GDM1 (cell line): Measurements from ENCODE around the gene RAMACL.
"Not testable (repeated sequence)": the region's sequence is repeated elsewhere in the genome, so short reads cannot be mapped to it uniquely, and the experiment has no call there.

Experiments used
- DNase-seq: peaks from one replicate; lab custom pipeline; 2025; lab: John Stamatoyannopoulos, UW

The RAMACL gene

DNA sequence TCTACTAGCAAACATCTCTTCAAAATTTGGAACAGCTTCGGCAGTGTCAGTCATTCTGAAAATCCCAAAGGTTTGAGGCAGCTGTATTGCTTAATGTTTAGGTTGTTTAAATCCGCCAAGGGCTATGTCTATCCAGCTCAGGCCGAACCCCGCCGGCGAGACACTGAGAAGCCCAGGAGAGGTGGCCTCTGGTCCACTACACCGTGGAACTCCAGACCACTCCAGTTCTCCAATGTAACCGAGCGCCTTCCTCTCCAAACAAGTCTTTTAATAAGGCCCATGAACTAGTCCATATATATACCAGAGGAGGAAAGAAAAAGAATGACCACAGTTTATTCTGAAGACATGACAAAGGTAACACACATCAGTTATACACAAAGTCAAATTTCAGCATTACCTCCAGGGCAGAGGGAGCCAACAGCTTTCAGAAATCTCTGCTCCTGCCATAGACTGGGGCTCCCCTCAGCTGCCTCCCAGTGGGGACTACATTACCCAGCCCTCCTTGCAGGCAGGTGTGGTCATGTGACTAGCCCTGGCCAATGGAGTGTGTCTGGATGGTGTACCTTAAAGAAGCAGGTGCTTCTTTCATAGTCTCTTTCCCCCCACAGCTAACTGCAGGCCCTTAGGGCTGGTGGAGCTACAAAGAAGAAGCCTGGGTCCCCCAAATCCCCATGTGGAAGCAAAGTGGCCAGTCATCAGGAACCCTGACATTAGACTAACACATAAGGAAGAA is at the start of gene RAMACL:
Gene RAMACL (minus strand): TSS at position 255 of the 733 bp plus-strand sequence. CDS start 201 bp downstream, at position 54.
- DNase-seq, result no peak

DNA sequence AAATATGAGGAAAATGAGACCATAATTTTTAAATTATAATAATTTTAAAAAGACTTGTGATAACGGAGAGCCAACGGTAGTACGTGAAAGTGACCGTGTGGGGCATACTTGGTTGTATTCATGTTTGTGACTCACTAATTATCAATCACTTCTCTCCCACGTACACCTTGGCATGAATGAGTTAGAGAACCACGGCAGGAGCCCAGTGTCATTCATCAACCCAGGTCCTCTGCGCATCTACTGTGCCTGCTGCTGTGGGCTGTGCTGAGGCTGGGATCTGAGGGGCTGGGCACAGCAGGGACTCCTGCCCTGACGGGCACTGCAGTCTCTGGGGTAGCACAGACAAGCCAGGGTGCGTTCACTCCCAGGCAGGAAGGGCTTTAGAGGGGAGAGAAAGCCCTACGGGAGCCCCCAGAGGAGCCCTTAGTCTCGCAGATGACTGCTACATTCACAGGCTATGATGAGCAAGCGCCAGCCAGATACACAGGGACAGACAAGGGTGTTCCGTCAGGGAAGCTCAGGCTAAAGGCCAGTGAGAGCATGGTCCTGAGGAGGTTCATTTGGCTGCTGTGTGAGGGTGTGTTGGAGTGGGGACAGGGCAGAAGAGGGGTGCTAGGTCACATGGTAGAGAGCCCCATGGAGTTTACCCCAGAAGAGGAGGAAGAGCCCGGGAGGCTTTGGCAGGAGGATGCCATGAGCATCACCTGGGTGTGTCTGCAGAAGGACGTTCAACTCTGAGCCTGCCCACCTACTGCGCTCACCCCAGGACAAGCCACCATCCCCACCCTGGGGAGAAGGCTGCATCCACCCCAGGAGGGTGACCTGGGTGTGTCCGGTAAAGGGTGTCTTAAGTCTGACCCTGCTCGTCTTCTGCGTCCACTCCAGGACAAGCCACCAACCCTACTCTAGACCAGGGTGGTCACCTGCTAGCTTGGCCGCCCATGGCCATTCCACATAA is 48.8 kb upstream of the RAMACL start:
- no peak for DNase-seq

DNA sequence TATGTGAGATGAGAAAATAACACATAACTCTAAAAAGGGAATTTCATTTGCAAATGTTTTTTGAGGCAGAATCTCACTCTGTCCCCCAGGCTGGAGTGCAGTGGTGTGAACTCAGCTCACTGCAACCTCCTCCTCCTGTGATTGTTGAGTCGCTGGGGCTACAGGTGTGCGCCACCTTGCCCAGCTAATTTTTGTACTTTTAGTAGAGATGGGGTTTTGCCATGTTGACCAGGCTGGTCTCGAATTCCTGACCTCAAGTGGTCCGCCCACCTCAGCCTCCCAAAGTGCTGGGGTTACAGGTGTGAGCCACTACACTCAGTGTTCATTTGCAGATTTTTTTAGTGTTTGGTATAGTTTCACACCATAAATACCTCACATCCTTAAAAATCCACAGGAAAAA is 48.1 kb upstream of the RAMACL start:
- DNase-seq, result not testable (repeated sequence)

DNA sequence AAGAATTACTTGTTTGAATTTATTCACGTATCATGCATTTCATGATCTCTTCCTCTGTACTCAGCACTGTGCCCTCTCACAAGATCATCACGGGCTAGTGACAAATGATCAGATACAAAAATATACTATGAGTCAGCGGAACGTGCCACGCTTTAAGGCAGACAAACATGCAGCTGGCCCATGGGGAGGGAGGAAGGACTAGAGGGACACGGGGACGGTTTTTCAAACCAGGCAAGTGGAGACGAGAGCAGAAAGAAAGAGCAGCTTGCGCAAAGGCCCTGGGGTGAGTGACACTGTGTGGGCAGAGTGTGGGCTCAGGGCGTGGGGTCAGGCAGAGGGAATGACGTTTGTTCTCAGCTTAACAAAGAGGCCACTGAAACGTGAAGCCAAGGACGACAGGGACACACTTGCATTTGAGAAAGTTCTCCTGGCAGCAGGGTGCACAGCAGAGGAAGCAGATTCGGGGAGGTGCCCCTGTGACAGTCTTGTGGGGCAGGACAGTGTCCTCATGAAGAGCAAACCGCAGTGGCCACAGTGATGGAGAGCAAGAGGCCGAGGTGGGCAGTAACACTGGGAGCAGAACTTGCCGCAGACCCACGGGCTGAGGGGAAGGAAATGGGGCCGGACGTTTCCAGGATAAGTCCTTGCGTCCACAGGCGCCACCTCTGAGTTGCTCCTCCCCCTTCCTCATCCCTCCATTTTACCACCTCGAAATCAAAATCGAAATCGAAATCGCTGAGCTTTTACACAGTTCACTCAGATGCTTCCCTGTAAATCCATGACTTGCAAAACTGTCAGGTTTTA is 47.5 kb upstream of the RAMACL start:
- DNase-seq, result no peak

DNA sequence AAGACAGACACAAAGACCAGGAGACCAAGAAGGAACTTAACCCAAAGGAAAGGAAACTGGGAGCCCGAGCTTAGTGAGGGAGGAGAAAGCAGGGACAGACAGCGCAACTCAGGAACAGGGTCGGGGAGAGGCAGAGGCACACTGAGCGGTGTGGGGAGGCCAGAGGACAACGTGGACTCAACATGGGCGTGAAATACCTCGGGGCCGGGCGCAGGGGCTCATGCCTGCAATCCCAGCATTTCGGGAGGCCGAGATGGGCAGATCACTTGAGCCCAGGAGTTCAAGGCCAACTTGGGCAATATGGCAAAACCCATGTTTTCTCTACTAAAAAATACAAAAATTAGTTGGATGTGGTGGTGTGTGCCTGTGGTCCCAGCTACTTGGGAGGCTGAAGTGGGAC is 46.3 kb upstream of the RAMACL start:
- DNase-seq, result no peak

DNA sequence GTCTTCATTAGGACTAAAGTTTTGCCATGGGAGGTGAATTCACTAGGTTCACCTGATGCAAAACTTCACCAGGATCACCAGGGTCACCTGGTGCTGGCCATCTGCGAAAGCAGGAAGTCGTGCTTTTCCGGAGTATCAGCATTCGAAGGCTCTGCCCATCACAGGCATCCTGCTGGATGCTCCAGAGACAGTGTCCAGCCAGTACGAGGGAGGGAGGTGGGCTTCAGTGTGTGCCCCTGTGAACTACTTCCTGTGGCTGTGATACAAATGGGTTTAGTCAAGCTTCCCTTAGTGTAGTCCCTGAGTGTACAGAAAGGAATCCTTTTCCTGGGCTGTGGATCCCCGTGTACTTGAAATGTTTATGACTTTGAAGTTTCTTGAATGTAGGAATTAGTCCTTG is 44.0 kb upstream of the RAMACL start:
- no peak for DNase-seq

DNA sequence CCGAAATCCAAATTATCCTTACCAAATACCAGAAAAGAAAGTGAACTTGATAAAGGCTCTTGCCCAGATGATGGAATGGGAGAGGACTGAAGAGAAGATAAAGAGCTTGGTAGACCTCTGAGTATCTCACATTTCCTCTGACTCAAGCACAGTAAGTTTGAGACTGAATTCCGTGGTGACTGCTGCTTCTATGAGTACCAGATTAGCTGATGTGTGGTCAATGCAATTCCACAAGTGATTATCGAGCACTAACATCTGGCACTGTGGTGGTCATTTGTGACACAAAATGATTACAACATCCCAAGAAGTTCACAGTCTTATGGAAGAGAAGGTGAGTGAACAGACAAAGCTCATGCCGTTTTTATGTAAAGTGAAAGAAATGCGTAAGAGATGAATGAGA is 43.1 kb upstream of the RAMACL start:
- no peak for DNase-seq

DNA sequence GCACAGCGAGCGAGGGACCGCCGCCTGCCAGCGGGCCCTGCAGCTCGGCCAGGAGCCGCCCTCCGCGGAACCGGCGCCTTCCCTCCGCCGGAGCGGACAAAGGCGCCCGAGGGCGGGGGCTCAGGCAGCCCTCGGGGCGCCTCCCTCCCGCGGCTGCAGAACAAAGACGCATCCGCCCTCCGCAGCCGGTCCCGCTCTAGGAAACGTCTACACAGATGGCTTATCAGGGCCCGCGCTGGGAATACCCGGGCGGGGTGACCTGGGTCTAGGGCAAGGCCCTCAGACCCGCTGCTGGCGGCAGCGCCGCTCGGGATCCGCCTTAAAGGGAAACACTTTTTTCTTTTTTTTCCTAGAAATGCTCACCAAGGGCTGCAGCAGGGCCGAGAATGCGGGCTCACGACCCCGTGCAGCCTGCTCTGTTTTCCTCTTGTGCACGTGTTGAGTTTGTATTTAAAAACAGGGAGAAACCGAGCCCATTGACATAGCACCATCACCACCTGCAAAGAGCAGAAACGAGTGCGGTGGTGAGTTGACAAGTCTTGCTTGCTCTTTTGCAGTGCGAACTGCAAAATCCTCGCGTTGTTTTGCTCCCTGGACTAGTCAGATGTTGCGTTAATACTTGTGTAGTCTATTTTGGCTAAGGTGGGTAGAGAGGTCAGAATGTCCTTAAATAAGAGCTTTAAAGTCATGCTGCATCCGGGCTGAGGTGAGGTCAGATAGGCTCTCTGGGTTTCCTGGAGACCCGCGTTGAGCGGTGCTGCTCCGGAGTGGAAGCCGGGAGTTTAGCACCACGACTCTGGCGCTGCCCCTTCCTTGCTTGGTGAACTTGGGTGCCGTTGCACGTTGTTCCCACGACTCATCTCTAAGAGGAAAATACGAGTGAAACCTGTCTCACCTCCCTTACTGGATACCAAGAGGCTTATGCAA is 41.7 kb upstream of the RAMACL start:
- peak; percentile 42 for DNase-seq

DNA sequence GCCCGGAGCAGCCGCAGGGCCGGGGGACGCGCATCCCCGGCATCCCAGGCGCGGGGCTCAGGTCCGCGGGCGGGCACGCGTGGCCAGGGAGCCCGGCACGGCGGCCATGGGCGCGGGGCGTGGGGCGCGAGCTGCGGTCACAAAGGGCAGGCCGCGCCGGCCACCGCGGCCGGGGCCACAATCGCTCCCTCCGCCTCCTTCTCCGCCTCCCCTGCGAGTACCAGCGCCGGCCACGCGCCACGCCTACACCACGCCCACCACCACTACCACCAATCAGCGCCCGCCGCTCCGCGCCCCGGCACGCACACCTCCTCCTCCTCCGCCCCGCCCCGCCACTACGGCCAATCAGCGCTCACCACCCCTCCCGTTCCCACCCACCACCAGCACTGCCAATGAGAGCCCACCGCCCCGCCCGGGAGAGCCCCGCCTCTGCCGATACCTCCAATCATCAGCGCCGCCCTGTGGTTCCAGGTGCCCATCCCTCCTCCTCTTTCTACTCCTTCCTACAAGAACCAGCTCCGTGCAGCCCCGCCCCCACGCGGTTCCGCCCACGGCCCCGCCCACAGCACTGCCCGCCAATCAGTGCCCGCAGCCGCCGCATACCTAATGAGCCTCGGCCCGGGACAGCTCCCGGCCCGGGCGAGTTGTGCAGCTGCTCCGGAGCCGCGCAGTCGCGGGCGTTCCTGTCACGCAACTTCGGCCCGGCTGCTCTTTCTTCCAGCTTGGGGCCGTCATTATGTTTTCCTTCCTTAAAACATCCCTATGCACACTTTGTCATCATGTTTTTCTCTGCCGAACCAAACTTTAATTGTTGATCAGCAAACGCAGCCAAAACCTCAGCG is 40.8 kb upstream of the RAMACL start, which contains the start of gene RPS6KA2:
Gene RPS6KA2 (minus strand): TSS at position 219 of the 842 bp plus-strand sequence. CDS start 232 bp downstream, outside the sequence.
- peak; percentile 99 for DNase-seq

DNA sequence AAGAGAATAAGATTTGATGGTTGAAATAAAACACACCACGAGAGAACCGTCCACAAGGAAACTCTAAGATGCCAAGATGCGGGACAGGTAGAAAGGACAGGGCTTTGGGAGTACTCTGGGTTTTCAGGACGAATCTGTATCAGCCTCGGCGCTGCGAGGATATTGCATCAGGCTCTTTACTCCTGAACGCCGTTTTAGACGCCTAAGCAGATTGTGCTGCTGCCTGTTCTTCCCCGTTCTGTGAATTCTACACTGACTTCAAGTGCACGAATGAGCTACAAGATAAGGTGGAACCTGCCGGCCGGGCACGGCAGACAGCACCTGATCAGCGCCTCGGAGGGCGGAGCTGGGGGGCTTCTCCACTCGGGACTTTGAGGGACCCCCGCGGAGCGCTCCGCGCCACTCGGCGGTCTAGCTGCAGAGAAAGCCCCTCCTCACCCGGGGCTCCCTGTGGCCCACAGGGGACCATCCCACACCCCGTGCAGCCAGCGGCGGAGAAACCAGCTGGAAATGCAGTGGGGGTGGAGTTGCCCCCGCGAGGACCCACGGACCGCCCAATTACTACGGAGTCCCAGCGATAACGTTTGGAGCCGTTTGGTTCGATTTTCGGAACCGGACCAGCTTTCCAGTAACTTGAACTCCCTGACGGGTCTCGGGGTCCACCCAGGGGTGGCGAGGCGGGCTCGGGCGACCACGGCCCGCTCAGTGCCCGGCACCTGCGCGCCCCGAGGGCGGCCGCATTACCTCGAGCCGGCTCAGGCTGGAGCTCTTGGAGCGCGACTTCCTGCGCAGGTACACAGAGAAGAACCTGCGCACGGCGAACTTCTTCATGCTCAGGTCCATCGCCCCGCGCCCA is 39.9 kb upstream of the RAMACL start:
- no peak for DNase-seq

DNA sequence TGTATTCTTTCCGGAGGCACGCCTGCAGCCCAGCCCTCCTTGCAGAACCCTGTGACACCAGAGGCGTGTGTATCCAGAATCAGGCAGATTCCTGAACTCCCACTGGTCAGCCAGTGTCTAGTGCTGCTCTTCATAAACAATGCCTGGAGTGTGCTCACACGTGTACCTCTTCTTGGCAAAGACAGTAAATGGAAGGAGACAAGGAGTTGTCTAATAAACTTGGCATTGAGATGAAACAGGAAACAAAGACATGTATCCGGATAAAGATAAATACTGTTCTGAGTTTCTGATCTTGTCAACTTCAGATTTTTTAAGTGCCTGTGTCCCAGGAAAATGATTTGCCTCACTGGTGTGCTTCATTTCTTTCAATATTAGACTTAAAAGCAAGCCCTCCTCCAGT is 38.9 kb upstream of the RAMACL start:
- DNase-seq, result no peak

DNA sequence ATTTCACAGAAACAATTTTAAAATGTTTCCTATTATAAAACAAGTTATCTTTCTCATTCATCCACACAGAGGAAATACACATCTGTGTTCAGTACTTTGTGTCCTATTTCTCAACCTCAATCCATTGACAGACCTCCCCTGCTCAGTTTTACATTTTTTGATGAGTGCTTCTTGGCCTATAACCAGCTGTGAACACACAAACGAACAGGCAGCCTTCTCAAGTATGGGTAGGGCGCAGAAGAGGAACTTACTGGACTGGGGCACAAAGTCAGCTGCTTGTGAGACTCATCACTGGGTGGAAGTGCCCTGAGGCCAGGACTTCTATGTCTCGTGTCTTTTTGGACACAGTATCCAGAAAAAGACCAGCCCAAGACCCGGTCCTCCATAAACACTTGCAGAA is 37.8 kb upstream of the RAMACL start:
- peak; percentile 6 for DNase-seq

DNA sequence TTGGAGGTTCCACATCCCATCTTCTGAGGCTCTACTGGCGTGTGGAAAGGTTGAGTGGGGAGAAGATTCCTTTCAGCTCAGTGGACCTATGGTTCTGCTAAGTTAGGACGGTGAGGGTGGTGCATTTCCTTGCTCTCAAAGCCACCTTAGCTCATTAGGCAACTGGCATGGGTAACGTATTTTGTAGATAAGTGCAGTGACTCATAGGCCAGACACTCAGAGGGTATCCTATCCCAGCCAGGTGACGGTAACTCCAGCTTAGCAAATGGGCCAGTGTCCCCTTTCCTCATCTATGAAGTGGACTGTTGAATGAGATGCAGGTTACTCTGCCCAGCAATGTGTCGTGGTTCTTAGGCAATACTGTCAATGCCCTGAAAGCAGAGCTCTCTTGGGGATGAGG is 36.8 kb upstream of the RAMACL start:
- DNase-seq, result no peak

DNA sequence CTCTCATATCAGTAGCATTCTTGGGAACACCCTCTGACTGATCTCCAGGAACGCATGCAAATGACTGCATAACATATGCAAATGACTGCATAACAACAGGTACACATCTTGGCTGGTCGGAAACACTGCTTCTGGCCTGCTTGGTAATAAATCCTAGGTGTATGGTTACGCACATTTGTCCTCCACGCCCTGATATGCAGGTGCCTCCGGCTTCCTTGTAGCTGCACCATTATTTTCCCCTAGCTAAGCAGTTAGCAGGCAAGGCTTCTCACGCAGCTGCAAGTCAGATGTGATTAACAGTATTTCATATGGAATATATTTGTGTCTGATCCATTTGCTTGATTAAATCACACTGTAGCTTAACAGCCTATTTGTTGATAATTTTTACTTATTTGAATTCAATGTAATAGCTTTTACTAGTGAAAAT is 34.6 kb upstream of the RAMACL start:
- no peak for DNase-seq

DNA sequence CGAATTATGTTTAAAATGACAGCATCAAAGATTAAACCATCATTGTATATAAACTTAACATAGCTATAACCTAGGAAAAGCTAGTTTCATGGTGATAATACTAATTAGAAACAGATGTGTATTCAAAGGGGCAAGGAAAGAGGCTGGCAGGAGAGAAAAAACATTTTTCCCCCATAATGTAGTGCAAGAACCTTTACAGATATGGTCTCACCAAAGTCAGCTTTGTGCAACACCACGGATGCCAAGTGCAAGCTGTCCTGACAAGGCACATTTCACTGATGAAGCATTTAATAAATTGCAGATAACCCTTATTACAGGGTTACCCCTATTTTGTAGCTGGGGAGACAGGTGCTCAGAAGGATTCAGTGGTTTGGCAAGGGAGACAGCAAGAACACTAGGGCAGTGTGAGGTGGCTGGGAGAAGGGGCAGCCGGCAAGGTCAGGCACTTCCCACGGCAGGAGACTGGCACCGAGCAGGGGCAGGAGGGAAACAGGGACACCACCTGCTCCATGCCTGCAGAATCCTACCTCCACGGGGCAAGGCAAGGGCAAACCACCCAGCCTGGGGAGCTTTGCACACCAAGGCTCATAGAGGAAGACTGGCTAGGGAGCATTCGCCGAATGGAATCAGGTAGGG is 34.1 kb upstream of the RAMACL start:
- no peak for DNase-seq

DNA sequence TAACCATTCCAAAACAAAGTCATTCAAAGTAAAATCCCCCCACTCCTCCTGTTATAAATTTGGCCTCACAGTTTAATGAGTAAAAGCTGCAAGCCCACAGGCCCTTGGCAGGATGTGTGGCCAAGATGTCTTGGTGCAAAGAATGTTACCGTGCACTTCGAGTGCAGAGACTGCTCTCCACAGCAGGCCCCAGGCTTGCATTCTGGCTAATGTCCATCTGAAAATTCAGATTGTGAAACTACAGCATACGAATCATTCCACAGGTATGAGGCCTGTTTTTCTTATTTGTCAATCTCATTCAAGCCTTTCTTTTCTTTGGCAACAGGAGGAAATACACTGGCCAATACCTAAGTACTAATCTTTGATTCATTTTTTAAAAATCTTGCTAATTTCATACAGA is 33.4 kb upstream of the RAMACL start:
- DNase-seq, result no peak

DNA sequence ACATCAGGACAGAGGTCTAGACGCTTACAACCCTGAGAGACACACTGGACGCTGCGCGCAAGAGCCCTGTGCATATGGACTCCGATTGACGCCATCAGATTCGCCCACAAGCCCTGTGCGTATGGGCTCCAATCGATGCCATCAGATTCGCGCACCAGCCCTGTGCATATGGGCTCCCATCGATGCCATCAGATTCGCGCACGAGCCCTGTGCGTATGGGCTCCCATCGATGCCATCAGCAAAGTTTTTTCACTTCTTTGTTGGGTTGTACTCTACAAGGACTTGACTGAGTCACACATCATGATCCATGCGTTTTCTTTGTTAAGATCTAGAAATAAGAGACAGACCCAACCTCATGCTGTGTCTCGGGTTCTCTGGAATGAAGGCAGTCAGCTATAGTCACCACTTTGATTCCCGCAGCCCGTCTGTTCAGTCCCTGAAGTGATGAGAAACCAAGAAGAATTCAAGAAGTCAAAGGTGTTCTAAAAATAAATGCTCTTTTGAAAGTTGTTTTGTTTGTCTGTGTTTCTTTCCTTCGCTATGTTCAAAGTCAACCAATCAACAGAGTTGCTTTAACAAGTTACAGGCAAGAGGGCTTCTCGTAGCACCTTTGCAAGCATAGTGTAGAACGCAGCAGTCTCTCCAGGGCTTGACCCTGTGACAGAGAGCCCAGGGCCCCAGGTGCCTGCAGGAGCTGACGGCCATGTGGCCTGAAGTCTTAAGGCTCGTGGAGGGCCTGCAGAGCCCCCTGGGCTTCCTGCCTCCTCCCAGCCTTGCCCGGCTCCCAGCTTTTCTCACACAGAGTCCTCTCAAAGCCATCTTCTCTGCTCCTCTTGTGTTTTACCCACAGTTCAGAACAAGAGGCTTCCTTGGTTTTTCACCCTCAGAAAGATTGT is 32.6 kb upstream of the RAMACL start:
- no peak for DNase-seq

DNA sequence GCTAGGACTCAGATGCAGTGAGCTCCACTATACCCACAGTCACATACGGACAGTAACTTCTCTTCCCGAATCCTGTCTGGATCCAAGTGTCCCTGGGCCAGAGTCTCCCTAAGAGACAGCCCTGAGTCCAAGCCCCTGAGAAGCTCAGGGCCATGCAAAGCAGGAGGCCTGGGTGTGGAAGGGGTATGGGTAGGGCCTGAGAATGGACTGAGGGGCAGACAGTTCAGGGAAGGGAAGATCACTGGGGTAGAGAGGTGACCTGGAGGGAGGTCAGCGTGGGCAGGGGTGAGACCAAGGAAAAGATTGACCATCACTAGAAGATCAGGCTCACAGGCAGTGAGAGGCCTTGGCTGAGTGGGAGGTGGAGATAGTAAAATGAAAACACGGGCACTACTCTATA is 31.8 kb upstream of the RAMACL start:
- DNase-seq, result no peak
